HG03378 (cell line): ENCODE results near the gene RGS21.
"Not testable (repeated sequence)": the region's sequence is repeated elsewhere in the genome, so short reads cannot be mapped to it uniquely, and the experiment has no call there.

Experiments used
- ATAC-seq: cut with Tn5 transposase; IDR thresholded peaks from one replicate; pipeline ENCODE4 v1.9.1; 2021; ENCODE audit warnings: mild to moderate bottlenecking, moderate library complexity; ENCODE audit not compliant: unreplicated experiment

The RGS21 gene, protein sequence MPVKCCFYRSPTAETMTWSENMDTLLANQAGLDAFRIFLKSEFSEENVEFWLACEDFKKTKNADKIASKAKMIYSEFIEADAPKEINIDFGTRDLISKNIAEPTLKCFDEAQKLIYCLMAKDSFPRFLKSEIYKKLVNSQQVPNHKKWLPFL

DNA sequence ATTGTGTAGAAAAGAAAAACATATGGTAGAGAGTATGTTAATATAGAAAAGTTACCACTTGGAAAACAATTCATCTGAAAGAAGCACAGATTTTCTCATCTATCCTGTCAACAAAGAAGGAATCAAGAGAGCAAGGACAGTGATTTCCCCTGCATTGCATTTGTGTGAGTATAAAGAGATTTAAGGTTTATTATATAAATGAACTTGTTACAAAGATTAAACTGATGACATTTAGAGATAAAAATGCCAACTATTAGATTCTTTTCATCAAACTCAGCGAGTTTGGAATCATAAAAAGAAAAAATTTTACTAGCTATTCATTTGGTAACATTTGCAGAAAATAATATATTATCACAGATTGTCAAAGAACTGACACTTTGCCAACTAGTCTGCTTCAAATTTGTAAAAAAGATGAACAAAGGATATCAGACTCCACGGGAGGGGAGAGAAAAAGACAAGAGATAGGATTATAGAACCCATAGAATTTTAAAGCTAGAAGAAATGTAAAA is at the start of gene RGS21:
TSS of gene RGS21 (plus strand) at position 51 of the 509 bp plus-strand sequence. CDS start 26,045 bp downstream, outside the sequence.
- ATAC-seq: no peak

DNA sequence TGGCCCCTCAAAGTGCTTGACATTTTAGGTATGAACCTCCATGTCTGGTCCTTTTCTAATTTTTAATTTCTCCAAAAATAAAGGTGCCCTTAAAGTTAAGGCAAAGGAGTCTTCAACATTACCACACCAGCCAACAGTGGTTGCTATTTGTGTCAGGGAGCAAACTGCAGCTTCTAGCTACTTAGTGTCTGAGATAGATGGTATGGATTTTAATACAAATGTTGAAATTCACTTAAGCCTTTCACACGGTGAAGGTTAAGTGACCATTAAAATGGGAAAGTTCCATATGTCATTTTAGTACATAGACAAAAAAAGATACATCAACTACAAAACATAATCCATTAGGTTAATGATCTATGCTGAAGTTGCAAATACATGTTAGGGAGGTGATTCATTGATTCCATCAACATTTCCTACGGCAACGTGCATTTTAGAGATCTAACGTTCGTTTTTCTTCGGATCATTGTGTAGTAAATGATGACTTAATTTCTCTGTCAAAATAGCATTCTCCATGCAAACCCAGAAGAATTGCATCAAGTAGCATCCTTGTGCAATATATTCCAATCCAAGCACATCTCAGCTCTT is 48.2 kb upstream of the RGS21 start:
- no peak for ATAC-seq

- no peak for ATAC-seq
Measured at GRCh38 chr1:192270398-192270797, 46.4 kb upstream of the RGS21 start.

DNA sequence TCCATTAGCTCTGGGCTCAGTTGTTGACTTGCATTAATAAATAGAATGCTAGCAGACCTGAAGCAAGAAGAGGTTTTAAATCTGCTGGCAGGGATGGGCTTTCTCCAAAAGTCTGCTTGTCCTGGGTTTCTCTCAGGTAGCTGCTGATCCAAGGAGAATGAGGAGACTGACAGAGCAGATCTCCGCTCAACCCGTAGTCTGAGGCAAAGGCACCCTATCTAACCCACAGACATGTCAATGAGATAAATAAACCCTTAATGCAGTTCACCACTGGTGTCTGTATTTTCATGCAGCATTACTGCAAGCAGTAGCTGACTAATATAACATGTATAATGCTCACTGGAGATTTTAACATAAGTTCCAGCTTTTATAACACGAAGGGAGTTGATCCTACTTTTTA is 44.1 kb upstream of the RGS21 start:
- no peak for ATAC-seq

DNA sequence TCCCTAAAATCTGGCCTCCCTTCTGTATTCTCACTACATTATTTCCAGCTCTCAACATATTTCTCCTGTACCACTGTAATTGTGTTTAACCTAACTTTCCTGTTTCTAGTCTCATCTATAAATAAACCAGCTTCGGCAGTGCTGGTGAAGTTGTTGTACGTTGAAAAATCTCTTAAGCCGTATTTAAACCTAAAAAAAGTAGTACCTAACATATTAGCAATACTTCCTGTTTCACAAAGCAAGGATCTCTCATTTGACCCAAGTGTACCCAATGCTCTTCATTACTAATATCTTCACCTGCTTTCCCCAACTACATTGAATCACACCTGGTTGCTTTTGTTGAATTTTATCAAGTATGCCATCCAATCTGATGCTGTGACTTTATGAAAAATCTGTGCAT is 42.2 kb upstream of the RGS21 start:
- ATAC-seq: no peak

- ATAC-seq: no peak
Measured at GRCh38 chr1:192277635-192278034, 39.2 kb upstream of the RGS21 start.

GRCh38 chr1:192284927-192285326 is 31.9 kb upstream of the RGS21 start:
- no peak for ATAC-seq

GRCh38 chr1:192303029-192303428 is 13.8 kb upstream of the RGS21 start:
- ATAC-seq: no peak

GRCh38 chr1:192308314-192308713 is 8.5 kb upstream of the RGS21 start:
- ATAC-seq: not testable (repeated sequence)

DNA sequence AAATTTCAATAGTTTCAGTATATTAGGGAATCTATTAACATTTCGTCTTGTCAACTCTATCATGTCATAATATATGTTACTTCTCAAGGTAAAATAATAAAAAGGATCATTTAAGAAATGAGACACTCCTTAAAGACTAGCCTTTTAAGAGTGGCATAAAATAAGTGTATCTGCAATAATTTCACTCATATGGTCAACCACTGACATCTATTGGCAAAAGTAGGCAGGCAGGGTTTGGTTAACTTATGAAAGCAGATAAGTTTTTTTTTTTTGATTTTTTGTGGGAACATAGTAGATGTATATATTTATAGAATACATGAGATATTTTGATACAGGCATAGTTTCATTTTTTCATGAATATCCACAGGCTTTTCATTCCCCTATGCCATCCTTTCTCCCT is 5.5 kb upstream of the RGS21 start:
- ATAC-seq: no peak

- ATAC-seq: no peak
Measured at GRCh38 chr1:192327997-192328396, 11.2 kb downstream of the RGS21 start.

- ATAC-seq: no peak
Measured at GRCh38 chr1:192342842-192343241, 26.1 kb downstream of the RGS21 start.

- ATAC-seq: no peak
Measured at GRCh38 chr1:192343344-192343743, 26.6 kb downstream of the RGS21 start.

DNA sequence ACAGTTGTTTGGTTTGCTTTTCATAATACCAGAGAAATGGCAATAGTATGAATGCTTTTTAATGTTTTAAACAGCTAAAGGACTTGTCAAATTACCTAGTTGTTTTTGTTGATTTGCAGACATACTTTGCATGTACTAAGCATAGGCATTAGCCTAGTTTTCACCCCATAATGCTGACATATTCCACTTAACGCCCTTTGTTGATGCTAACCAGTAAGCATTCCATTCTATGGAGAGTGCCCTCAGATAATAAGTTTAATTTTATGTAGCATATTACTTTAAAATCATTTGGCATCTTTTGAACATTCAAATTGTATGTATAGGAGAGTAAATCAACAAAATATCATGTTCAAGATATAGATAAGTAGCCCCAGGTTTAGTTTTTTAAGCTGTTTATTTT is 32.5 kb downstream of the RGS21 start:
- no peak for ATAC-seq

GRCh38 chr1:192350356-192350755 is 33.6 kb downstream of the RGS21 start:
- ATAC-seq: no peak

DNA sequence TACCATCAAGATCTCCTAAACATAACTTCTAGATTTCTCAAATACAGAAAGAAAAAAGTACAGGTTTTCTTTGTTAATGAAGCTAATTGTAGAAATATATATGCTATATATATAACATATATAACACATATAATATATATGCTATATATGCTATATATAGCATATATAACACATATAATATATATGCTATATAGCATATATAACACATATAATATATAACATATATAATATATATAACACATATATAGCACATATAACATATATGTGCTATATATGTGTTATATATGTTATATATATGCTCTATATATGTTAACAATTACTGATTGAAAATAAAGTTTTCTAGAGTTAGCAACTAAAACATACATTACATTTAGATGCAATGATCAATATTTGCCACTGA is 34.8 kb downstream of the RGS21 start:
- no peak for ATAC-seq

GRCh38 chr1:192357924-192358323 is 41.1 kb downstream of the RGS21 start:
- no peak for ATAC-seq

DNA sequence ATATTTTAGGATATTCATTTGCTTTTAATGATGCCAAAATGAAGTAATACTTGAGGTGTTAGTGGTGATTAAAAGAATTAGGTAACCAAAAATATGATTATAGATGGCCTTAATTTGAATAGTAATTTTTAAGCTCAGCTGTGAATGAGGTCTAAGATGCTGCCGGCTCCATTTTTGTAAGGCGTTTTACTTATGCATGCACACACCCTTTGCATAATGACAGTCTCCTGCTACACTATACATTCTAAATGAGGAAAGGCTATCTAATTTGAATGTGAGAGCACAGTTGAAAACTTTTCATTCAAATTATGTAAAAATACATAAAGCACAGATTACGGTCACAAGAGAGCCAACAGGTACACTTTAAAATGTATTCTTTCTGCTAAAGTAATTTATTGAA is 41.6 kb downstream of the RGS21 start:
- ATAC-seq: no peak

GRCh38 chr1:192358822-192359221 is 42.0 kb downstream of the RGS21 start:
- no peak for ATAC-seq

GRCh38 chr1:192363177-192363576 is 46.4 kb downstream of the RGS21 start:
- no peak for ATAC-seq

DNA sequence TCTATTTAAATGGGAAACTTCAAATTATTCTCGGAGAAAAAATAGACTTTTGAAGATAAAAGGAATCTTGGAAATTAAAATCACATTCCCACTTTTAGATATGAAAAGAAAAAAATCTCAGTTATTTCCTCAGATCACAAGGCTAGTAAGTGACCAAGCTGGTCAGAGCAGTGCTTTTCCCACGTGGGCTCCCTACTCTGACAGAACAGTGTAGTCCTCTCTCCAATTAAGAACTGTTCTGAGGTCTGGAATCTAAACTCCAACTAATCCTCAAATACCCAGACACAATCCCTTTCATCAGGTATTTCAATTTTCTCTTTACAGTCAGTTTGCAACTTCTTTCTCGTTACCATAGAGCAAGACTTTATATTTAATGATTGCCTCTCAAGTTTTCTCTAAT is 50.6 kb downstream of the RGS21 start:
- ATAC-seq: no peak

- no peak for ATAC-seq
Measured at GRCh38 chr1:192375306-192375705, 58.5 kb downstream of the RGS21 start.

DNA sequence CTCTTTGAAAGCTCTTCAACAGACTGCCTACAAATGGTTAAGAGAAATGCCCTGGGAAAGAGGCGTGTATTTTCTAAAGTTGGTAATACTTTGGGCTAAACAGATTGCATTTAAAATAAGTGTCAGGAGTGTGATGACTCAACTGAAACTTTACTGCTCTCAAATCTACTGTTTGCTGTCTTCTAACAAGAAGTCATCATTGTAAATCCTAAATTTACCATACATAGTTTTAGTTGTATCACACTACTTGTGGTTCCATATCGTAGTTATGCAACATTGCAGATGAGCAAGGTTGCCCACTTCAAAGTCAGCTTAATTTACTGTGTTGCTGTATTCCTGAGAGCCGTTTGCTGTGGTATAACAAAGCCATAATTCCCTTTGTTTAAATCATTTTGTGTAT is 59.6 kb downstream of the RGS21 start:
- no peak for ATAC-seq
